Pancreas (tissue), 10 donors: ENCODE measurements around the gene GPC6. TPM values are rescaled to one million over a fixed set of nuclear protein-coding genes. Genes with fewer than 3 reads are reported as not detected.

Source experiments
- ATAC-seq, 4 donors: fragments of 200-7000 bp; cut with Tn5 transposase; one replicate each; pipeline versions ENCODE4 v1.8.0 to v1.9.1; 2020; ENCODE audit warnings: mild to moderate bottlenecking in 4 of 4, moderate library complexity in 4 of 4
- DNase-seq, 6 donors: peaks; one replicate each; pipeline ENCODE4 v3.0.0-alpha.2; 2020
- FAIRE-seq: peaks from 2 replicates; lab custom pipeline; 2012; peaks lifted over from hg19 to GRCh38; lab: Jason Lieb, UNC
- H3K27ac ChIP-seq, 4 donors: fragments of 200-600 bp; sonication (generic); 1 replicate in 3 of 4; 2 replicates in 1 of 4; pipeline versions ENCODE4 v1.5.0 to v1.8.0; 2020
- H3K27me3 ChIP-seq, 4 donors: fragments of 200-600 bp; one replicate each; pipeline ENCODE4 v1.8.0; 2021
- H3K36me3 ChIP-seq, 3 donors: fragments of 200-600 bp; sonication (generic) in 1 of 3; one replicate each; pipeline versions ENCODE4 v1.5.0 to v1.8.0; 2020 to 2021
- H3K4me1 ChIP-seq, 3 donors: fragments of 200-600 bp; one replicate each; pipeline ENCODE4 v1.8.0; 2021
- H3K4me3 ChIP-seq, 4 donors: fragments of 200-600 bp; sonication (generic) in 2 of 4; one replicate each; pipeline versions ENCODE4 v1.5.0 to v1.8.0; 2020 to 2021
- H3K9me3 ChIP-seq, 4 donors: fragments of 200-600 bp; one replicate each; pipeline ENCODE4 v1.8.0; 2021
- WGBS, 2 donors: extraction: QIAGEN DNeasy Blood & Tissue Kit; methylation state at CpG; one replicate each; pipeline ENCODE4 v1.1.7; 2013; 5-methylcytosine and 5-hydroxymethylcytosine counted together
- intact Hi-C, 3 donors: fragments of 100-400 bp; cut with DNase I; formaldehyde crosslinking; loops; one replicate each; pipeline versions ENCODE4 v1.11.1 to v1.14.2; 2022
- polyA plus RNA-seq, 2 donors: library from polyadenylated mRNA; stranded (reverse); fragments of 200-250 nt; gene quantifications; one replicate each; pipeline ENCODE4 v1.2.3, GENCODE V29; 2013
- total RNA-seq, 6 donors: library from RNA; stranded (reverse); fragmentation: NEBNext Ultra II Directional in 4 of 6; extraction: Animal tissue kit (Norgen Biotek cat#: 25700) in 4 of 6; gene quantifications; one replicate each; pipeline versions ENCODE4 v1.2.1 to v1.2.4, GENCODE V29; 2021 to 2023
- TF ChIP-seq, protein P1 (sequence below), 4 donors: fragments of 200-600 bp; sonication (generic) in 3 of 4; IDR thresholded peaks; one replicate each; pipeline versions ENCODE4 v1.5.0 to v1.8.0; 2021; ENCODE audit warnings: antibody characterized with exemption in 4 of 4
- donor health status: healthy with polysubstance abuse.
- donor health status: DM: no; HTN: no; CAD: no; lungs with moderate emphysema.
- donor health status: DM: no; HTN: no; CAD: no.
- donor health status: control.
- donor health status: control.
- donor health status: Bipolar disorder and iron deficiency.
- donor health status: DM: yes; HTN: yes; CAD: no.
- donor health status: DM: no; HTN: no; CAD: no.
- donor health status: DM: no; HTN: no; CAD: no.
- donor health status: DM: yes; HTN: yes; CAD: no.

GPC6 gene
- total and polyA plus RNA-seq, 8 donors: 0.23 to 3.3 (median 1.2) TPM

DNA sequence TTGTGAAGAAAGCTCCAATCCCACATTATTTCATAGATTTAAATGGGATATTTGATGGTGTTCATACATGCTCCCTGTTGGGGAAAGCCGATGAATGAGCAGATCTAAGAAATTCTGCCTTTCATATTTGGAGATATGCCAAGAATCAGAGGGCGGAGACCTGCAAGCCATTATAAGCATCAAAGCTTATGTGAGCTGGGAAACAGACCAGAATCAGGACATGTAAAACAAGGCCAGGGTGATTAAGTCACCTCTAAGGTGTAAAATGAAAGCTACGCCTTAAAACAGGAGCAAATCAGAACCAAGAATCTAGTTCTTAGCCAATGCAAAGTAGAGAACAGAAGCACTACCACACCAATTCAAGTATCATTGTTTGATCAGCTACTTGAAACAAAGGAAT is 860.5 kb downstream of the GPC6 start:
- FAIRE-seq (no peak), DNase-seq (no peak), ATAC-seq (no peak)
- no peaks in the 10 kb centered on the region for H3K9me3 ChIP-seq
- H3K27ac ChIP-seq: no peak overlapping the region
- 84 to 90% methylated on average over 3 of the region's 3 CpGs for WGBS, 2 donors
- TF ChIP-seq, protein P1, sequence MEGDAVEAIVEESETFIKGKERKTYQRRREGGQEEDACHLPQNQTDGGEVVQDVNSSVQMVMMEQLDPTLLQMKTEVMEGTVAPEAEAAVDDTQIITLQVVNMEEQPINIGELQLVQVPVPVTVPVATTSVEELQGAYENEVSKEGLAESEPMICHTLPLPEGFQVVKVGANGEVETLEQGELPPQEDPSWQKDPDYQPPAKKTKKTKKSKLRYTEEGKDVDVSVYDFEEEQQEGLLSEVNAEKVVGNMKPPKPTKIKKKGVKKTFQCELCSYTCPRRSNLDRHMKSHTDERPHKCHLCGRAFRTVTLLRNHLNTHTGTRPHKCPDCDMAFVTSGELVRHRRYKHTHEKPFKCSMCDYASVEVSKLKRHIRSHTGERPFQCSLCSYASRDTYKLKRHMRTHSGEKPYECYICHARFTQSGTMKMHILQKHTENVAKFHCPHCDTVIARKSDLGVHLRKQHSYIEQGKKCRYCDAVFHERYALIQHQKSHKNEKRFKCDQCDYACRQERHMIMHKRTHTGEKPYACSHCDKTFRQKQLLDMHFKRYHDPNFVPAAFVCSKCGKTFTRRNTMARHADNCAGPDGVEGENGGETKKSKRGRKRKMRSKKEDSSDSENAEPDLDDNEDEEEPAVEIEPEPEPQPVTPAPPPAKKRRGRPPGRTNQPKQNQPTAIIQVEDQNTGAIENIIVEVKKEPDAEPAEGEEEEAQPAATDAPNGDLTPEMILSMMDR (IDR thresholded peaks at IDR 0.05): no peak
- H3K4me3 ChIP-seq: no peak overlapping the region
- H3K27me3 ChIP-seq: no peaks in the 10 kb centered on the region
- no peaks in the 10 kb centered on the region for H3K36me3 ChIP-seq
- no peaks in the 10 kb centered on the region for H3K4me1 ChIP-seq
- intact Hi-C loops: no loop called here

DNA sequence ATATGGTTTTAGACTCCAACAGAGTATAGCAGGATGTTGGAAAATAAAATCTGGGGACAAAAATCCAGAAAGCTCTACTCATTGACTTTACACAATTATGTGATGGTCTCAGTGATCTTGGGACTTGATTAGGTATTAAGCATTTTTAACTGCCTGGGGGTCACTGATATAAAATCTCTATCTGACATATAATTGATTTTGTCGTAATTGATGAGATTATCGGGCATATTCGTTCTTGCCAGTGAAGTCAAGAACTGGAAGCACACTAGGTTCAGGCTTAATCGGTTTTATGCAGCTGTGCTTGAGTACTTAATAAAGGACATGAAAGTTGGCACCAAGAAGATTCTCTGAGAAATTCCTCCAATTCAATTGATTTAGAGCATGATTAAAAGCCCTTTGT is 862.1 kb downstream of the GPC6 start:
- 17 to 23% methylated on average over 4 of the region's 4 CpGs for WGBS, 2 donors
- Histone ChIP-seq H3K36me3 (no peaks in the 10 kb centered on the region), H3K27me3 (no peaks in the 10 kb centered on the region), H3K4me1 (no peaks in the 10 kb centered on the region), H3K27ac (no peak overlapping the region), H3K9me3 (no peaks in the 10 kb centered on the region), H3K4me3 (no peak overlapping the region)
- TF ChIP-seq, protein P1 (IDR thresholded peaks at IDR 0.05): no peak
- DNase-seq: no peak
- intact Hi-C loops: no loop called here
- no peak for ATAC-seq
- no peak for FAIRE-seq

DNA sequence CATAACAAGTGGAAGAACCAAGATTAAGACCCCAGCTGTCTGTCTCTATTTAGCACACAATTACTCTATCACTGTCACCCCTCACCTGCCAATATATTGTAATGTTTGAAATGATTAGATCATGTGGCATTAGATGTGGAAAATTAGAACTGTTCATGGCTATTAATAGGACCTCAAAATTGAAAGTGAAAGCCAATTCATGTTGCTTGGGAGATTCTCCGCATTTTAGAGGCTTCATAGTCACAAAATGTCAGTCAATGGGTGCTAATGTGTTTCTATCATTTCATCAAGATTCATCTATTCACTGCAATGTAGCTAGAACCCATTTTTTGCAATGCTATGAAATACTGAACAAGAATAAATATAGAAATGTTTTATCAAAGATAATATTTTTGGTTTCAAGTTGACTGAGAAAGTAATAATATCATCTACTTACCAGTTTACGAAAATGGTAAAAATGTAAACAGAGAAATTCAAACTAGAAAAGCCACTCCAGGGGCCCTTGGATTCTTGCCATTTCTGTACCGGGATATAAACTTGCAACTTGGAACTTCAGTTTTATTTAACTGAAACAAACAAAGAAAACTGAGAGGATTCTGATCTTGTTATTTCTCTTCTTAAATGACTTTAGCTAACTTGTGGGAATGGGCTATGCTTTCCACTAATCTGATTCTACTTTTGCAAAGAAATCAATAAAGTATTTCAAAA is 864.3 kb downstream of the GPC6 start:
- Histone ChIP-seq H3K9me3 (no peaks in the 10 kb centered on the region), H3K27me3 (no peaks in the 10 kb centered on the region), H3K4me3 (no peak overlapping the region), H3K36me3 (no peaks in the 10 kb centered on the region), H3K4me1 (no peaks in the 10 kb centered on the region), H3K27ac (no peak overlapping the region)
- 29 to 34% methylated on average over 3 of the region's 3 CpGs for WGBS, 2 donors
- TF ChIP-seq, protein P1 (IDR thresholded peaks at IDR 0.05): no peak
- FAIRE-seq (no peak), ATAC-seq (no peak), DNase-seq (no peak)
- intact Hi-C loops: no loop called here

DNA sequence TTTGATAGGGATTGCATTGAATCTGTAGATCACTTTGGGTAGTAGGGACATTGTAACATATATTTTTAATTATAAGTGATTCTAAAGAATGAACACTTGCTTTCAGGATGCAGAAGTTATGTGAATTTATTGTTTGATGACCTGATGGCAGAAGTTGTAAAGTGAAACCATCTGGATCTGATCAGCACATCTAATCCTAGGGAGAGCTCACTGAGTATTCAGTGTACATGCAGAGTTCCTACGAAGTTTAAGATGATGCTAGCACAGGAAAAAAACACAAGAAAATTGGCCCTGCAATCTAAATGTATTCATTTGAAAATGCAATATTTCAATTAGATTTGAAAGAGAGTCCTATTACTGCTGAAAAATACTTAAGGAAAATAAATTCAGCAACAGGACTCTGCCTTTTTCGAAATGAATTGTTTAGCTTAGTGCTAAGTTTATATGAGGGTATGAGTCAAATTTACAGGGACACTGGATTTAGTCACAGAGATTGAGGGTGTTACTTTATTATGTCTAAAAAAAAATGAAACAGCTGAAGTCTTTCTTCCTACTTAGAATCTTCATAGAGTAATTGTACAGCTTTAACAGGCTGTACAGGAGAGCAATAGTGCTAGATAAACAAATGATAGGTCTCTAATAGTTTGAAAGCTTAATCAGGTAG is 867.2 kb downstream of the GPC6 start:
- Histone ChIP-seq H3K36me3 (no peaks in the 10 kb centered on the region), H3K4me3 (no peak overlapping the region), H3K27me3 (no peaks in the 10 kb centered on the region), H3K4me1 (no peaks in the 10 kb centered on the region), H3K27ac (no peak overlapping the region), H3K9me3 (no peaks in the 10 kb centered on the region)
- TF ChIP-seq, protein P1 (IDR thresholded peaks at IDR 0.05): no peak
- FAIRE-seq (no peak), DNase-seq (no peak), ATAC-seq (no peak)
- WGBS, 2 donors: 55 to 75% methylated on average over 2 of the region's 2 CpGs
- intact Hi-C loops: no loop called here
